Non-pigmented ciliary epithelial cell (primary cell): Measurements from ENCODE around the gene IL18RAP.

Experiments
- DNase-seq: peaks from one replicate; pipeline ENCODE4 v3.0.0-alpha.2; 2010; ENCODE audit warnings: low read depth

IL18RAP gene

DNA sequence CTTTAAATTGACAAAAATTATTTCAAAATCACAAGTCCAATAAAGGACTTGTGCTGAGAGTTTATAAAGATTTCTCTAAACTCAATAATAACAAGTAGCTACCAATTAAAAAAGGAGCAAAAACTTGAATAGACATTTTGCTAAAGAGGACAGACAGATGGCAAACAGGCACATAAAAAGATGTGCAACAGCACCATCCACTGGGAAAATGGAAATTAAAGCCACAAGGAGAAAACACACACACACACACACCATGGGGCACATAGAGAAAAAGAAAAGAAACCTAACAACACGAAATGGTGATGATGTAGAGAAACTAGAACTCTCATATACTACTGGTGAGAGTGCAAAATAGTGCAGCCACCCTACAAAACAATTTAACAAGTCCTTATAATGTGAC is 37.5 kb downstream of the IL18RAP start:
- DNase-seq = no peak

DNA sequence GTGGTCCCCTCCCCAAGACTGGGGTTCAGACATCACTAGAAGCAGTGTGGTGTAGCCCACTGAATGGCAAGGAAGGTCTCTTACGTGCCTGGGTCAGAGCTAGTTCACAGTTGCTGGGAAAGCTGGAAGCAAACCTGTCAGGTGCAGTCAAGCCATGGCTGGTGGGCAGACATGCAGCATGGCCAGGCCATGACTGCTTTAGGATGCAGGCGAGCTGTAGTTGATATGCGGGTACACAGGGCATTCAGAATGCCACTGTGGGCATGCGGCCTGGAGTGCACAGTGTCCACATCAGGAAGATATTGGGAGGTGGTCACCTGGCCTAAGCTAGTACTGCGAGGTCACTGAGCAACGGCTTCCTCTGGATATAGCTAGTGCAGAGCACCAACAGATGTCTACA is 38.2 kb downstream of the IL18RAP start:
- no peak for DNase-seq

DNA sequence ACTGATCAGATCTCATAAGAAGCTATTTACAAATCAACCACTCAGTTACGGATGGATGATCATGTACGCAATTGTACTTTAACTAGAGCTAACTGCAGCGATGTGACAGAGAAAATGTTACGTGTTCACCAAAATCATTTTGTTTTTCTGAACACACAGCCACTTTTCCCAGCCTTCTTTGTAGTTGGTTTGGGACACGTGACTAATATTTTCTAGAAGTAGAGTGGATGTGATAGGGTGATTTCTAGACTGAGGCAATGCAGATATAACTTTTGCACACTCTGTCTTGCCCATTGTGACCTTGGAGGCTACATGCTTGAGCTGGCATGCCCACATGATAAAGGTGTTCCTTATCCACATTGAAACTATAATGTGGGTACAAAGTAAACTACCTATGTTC is 40.2 kb downstream of the IL18RAP start:
- DNase-seq = no peak

DNA sequence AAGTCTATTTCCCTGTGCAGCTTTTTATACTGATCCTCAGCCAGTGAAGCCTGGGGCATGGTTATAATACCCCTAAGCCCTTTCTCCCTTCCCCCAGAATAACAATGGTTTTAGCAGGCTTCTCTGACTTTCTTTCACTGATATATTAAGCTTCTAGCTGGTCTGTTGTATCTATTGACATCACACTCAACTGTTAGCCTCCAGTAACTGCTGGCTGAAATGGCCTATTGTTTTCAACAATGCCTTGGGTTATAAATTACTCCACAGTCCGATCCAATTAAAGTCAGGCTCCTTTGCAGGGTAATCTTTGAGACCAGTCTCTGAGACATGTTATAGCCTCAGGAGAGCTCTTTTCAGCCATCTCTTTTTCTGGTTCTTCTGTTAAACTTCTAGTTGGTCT is 47.2 kb downstream of the IL18RAP start:
- no peak for DNase-seq

- no peak for DNase-seq
Measured at GRCh38 chr2:102473020-102473419, 50.1 kb downstream of the IL18RAP start, which contains the start of gene SLC9A4. SLC9A4 (plus strand) TSS chr2:102473226; CDS start chr2:102473760, 534 bp downstream.

DNA sequence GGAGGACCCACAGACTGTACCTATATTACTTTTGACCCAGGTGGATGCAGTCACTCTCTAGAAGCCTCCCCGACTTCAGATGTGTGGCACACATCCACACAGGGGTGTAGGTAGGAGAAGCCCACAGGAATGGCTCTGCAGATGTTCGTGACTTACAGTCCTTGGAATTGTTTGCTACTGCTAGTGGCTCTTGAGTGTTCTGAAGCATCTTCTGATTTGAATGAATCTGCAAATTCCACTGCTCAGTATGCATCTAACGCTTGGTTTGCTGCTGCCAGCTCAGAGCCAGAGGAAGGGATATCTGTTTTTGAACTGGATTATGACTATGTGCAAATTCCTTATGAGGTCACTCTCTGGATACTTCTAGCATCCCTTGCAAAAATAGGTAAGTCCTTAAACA is 50.7 kb downstream of the IL18RAP start:
- no peak for DNase-seq

DNA sequence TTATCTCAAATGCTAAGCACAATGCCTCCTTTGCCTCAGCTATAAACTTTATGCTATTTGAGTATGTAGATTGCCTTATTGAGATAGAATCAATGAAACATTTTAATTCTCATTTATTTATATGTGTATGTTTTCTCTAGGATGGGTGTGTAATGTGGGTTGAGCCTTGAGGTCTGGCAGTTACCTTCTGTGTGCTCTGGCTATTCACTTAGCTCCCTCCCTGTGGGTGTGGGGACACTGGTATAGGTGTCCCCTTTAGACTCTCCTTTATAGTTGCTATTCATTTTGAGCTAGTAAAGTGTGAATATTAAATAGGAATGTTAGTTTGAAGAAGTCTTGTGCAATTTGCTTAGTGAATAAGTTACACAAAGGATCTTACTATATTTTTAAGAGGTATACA is 51.8 kb downstream of the IL18RAP start:
- DNase-seq = no peak

DNA sequence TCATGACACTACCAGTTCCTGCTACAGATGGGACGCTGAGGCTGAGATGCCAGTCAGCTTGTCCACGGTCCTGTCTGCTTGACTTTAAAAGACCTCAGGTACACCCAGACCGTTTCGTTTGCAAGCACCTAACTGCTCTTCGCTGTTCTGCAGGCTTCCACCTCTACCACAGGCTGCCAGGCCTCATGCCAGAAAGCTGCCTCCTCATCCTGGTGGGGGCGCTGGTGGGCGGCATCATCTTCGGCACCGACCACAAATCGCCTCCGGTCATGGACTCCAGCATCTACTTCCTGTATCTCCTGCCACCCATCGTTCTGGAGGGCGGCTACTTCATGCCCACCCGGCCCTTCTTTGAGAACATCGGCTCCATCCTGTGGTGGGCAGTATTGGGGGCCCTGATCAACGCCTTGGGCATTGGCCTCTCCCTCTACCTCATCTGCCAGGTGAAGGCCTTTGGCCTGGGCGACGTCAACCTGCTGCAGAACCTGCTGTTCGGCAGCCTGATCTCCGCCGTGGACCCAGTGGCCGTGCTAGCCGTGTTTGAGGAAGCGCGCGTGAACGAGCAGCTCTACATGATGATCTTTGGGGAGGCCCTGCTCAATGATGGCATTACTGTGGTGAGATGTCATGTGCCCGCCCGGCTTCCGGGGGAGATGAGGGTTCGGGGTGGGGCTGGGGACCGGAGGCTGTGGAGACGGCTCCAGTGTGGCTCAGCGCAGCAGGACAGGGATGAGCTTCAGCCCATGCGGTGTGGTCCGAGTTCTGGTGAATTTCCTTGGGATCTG is 55.9 kb downstream of the IL18RAP start:
- no peak for DNase-seq

GRCh38 chr2:102480285-102481195 is 57.6 kb downstream of the IL18RAP start:
- no peak for DNase-seq

DNA sequence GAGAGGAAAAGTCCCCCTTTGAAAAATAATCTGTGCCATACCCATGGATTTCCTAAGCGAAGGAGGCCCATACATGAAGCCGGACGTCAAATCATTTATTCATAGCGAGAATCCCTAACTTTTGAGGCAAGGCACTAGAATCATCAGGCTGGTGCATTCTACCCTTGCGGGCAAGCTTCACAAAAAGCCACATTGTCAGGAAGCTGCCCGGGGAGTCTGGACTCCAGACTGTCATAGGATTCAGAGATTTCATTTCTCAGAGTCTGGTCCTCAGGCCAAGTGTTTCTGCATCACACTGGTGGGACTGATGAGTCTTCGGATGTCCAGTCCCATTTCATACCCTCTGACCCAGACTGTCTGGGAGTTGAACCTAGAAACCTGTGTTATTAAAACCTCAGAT is 59.0 kb downstream of the IL18RAP start:
- DNase-seq = no peak

DNA sequence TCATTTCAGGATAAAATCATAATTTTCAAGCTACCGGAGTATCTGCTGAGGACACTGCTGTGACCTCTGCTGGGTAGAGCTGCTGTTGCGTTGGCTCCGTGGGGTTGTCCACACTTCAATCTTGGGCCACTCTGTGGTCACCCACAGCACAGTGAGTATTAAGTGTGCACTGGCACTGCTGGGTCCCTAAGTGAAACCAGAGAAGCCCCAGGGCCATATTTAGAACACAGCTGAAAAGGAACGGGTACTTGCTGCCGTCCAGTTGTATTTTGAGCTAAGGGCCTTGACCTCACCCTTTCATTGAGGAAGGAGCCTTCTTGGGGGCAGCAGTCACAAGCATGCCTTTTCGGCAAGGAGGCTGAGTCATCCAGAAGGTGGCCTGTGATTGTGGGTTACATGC is 60.1 kb downstream of the IL18RAP start:
- DNase-seq = no peak

DNA sequence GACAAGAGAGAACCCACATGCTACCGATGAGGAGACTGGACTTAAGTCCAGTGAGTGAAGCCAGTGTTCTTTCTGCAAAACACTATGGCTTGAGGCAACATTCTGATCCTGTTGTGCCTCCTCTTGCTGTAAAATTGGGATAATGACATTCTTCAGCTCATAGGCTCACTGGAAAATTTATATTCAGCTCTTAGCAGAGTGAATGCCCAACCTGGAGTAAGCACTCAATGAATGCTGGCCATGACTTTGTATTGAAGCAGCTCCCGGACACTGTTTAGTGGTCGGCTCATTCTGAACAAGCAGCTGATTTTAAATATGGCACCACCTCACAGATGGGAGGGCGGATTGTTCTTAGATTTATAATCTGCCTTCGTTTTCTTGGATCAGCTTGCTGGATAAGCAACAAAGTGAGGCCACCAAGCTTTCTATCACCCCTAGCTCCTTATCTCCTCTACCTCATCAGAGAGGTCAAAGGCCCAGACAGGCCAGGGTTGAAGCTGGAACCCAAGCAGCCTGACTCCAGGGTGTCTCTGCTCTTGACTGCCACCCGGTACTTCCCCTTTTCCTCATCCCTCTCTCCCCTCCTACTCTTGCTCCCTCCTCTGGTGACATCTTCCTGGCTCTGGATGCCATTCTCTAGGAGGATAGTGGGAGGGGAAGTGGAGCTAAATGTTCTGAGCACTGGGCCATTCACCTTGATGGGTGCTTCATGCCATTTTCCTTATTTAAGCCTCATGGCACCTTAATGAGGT is 61.5 kb downstream of the IL18RAP start:
- DNase-seq = no peak

DNA sequence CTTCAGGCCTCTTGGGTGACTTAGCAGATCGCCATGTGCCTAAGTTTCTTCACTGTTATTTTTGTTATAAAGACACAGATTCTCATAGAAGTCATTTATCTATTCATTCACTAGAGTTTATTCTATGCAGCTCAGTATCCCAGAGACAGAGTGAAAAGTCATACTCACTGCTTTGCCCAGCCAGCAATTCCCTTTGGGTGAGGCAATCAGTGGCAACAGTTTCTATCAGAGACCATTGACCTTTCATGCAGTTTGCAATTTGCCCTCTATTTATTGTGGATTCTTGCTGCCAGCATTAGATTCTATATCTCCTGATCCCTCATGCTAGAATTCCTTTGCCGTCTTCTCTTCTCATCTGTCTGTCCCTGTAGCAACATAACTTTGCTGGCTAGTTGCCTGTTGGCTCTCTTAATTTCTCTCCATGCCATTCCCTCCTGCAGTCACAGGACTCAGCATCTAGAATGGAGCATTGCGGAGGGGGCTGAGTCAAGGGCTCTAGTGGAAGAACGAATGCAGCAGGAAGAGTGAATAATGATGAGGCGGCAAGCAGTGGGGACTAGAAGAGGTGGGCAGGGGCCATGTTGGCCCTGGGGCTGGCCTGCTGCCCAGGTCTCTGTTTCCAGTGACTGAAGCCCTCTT is 62.3 kb downstream of the IL18RAP start:
- DNase-seq = no peak

- DNase-seq = no peak
Measured at GRCh38 chr2:102486941-102487702, 64.2 kb downstream of the IL18RAP start.

GRCh38 chr2:102487761-102488462 is 65.0 kb downstream of the IL18RAP start:
- peak; percentile 56 for DNase-seq

- no peak for DNase-seq
Measured at GRCh38 chr2:102489646-102490045, 66.7 kb downstream of the IL18RAP start.

DNA sequence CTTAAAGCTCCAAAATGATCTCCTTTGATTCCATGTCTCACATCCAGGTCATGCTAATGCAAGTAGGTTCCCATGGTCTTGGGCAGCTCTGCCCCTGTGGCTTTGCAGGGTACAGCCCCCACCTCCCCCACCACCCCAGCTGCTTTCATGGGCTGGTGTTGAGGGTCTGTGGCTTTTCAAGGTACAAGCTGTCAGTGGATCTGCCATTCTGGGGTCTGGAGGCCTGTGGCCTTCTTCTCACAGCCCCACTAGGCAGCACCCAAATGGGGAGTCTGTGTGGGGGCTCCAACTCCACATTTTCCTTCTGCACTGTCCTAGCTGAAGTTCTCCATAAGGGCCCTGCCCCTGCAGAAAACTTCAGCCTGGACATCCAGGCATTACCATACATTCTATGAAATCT is 69.0 kb downstream of the IL18RAP start:
- DNase-seq = no peak

GRCh38 chr2:102494570-102494969 is 71.6 kb downstream of the IL18RAP start:
- no peak for DNase-seq

DNA sequence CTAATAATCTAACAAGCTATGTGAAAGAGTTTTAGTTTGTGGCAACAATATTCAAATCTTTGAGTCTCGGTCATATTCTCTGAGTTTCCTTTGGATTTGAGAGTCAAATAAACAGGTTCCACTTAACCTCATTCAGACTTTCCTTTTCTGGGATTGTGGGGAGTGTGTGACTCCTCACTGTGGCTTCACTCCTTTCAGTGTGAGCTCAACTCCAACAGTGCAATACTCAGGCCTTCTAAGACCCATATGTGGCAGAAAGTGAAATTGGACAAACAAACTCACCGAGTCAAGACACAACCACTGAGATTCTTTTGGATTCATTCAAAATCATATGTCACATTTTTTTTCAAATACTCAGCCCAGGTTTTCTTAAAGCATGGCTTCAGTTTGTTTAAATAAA is 75.5 kb downstream of the IL18RAP start:
- no peak for DNase-seq

- no peak for DNase-seq
Measured at GRCh38 chr2:102499558-102499957, 76.6 kb downstream of the IL18RAP start.
